K562 (cell line): ENCODE measurements around the gene LEPROT. TPM values are rescaled to one million over a fixed set of nuclear protein-coding genes. Genes with fewer than 3 reads are reported as not detected.
A peak's percentile ranks its signal among the peaks of the same experiment; 100 is the strongest.

Experiments
- ATF7 ChIP-seq: fragments of 450-650 bp; IDR thresholded peaks from 2 replicates; pipeline ENCODE4 v1.7.1; 2014; ENCODE audit warnings: mild to moderate bottlenecking, moderate library complexity
- KLF1 ChIP-seq: fragments of 450-650 bp; IDR thresholded peaks from 2 replicates; pipeline ENCODE4 v1.6.1; 2016; ENCODE audit warnings: missing genetic modification characterization, missing compliant biosample characterization
- MTA3 ChIP-seq: fragments of 450-650 bp; formaldehyde crosslinking; IDR thresholded peaks from 2 replicates; pipeline ENCODE4 v1.6.1; 2017; ENCODE audit warnings: mild to moderate bottlenecking, borderline replicate concordance
- polyA plus RNA-seq, 8 experiments: library from polyadenylated mRNA; depleted of rRNA in 4 of 8; stranded (reverse) in 5 of 8; unstranded in 3 of 8; fragments of >200 nt; fragmentation: Nextera tagmentation in 2 of 8; fragmentation: Illumina TruSeq in 1 of 8; extraction: Ambion mirVana in 2 of 8; extraction: Trizol in 1 of 8; gene quantifications; 2 replicates each; pipeline versions ENCODE4 v1.2.1 to v1.2.3, GENCODE V29; 2011 to 2014; ENCODE audit warnings: inconsistent platforms in 1 of 8, missing spikeins in 1 of 8
- total RNA-seq, 7 experiments: library from RNA; depleted of rRNA in 6 of 7; stranded (reverse); fragments of >200 nt in 6 of 7; fragmentation: Illumina TruSeq in 2 of 7; extraction: Trizol in 2 of 7; gene quantifications; 2 replicates each; pipeline versions ENCODE4 v1.2.1 to v1.2.3, GENCODE V29; 2011 to 2021; ENCODE audit warnings: low replicate concordance in 1 of 7
- TF ChIP-seq, protein P1 (sequence below): sonication (generic); formaldehyde crosslinking; IDR thresholded peaks from 2 replicates; pipeline ENCODE4 v1.8.0; 2022; ENCODE audit warnings: mild to moderate bottlenecking, missing genetic modification reagents
- TF ChIP-seq, protein P2 (sequence below): fragments of 450-650 bp; IDR thresholded peaks from 2 replicates; pipeline ENCODE4 v1.6.1; 2016; ENCODE audit warnings: mild to moderate bottlenecking, moderate library complexity
- TF ChIP-seq, protein P3 (sequence below), 2 experiments: IDR thresholded peaks; 2 replicates each; pipeline ENCODE4 v1.6.1; 2012; ENCODE audit warnings: improper control_type of control experiment in 2 of 2, low read depth in 2 of 2, low read length in 2 of 2, borderline replicate concordance in 1 of 2

LEPROT gene
- total and polyA plus RNA-seq, 9 of the 15 experiments (the other 6 are each of a cell fraction or from before 2014, with no cell fraction given): 28.1 to 97.5 (median 45.8) TPM

DNA sequence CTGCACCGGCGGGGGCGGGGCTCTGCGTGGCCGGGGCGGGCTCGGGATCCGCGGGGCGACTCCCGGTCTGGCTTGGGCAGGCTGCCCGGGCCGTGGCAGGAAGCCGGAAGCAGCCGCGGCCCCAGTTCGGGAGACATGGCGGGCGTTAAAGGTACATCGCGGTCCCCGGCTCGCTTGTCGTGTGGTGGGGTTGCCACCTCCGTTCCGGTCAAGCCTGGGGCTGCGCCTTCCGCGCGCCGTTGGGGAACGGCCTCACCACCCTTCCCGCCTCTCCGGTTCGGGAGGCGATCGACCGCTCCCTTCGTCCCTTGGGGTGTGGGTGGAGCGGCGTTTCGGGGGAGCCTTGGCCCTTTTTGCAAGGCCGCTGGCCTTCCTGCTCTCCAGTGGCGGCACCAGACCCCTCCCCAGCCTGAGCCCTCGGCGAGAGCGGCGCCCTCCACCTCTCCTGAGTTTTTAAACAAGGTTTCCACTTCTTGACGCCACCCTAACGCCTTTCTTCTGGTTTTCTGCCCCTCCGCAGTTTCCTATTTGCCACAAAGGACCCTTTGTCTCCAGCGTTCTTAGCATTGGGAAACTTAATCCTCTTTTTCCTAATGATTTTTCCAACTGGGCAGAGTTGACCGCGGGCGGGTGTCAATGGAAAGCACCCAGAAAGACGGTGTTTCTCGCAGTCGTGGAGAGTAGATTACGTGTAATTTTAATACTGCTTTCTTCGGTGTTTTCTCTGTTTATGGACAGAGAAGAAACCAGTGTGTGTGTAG, at the start of gene LEPROT, which contains the start of gene LEPR (continued):
- TF ChIP-seq, protein P1, sequence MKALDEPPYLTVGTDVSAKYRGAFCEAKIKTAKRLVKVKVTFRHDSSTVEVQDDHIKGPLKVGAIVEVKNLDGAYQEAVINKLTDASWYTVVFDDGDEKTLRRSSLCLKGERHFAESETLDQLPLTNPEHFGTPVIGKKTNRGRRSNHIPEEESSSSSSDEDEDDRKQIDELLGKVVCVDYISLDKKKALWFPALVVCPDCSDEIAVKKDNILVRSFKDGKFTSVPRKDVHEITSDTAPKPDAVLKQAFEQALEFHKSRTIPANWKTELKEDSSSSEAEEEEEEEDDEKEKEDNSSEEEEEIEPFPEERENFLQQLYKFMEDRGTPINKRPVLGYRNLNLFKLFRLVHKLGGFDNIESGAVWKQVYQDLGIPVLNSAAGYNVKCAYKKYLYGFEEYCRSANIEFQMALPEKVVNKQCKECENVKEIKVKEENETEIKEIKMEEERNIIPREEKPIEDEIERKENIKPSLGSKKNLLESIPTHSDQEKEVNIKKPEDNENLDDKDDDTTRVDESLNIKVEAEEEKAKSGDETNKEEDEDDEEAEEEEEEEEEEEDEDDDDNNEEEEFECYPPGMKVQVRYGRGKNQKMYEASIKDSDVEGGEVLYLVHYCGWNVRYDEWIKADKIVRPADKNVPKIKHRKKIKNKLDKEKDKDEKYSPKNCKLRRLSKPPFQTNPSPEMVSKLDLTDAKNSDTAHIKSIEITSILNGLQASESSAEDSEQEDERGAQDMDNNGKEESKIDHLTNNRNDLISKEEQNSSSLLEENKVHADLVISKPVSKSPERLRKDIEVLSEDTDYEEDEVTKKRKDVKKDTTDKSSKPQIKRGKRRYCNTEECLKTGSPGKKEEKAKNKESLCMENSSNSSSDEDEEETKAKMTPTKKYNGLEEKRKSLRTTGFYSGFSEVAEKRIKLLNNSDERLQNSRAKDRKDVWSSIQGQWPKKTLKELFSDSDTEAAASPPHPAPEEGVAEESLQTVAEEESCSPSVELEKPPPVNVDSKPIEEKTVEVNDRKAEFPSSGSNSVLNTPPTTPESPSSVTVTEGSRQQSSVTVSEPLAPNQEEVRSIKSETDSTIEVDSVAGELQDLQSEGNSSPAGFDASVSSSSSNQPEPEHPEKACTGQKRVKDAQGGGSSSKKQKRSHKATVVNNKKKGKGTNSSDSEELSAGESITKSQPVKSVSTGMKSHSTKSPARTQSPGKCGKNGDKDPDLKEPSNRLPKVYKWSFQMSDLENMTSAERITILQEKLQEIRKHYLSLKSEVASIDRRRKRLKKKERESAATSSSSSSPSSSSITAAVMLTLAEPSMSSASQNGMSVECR (CRISPR knock-in tag): peak; percentile 92
- TF ChIP-seq MTA3 (peak; percentile 73; the same call in 1 of the 2 replicates), ATF7 (peak; percentile 45; the same call in 1 of the 2 replicates), KLF1 (tag) (no peak)
- TF ChIP-seq, protein P2, sequence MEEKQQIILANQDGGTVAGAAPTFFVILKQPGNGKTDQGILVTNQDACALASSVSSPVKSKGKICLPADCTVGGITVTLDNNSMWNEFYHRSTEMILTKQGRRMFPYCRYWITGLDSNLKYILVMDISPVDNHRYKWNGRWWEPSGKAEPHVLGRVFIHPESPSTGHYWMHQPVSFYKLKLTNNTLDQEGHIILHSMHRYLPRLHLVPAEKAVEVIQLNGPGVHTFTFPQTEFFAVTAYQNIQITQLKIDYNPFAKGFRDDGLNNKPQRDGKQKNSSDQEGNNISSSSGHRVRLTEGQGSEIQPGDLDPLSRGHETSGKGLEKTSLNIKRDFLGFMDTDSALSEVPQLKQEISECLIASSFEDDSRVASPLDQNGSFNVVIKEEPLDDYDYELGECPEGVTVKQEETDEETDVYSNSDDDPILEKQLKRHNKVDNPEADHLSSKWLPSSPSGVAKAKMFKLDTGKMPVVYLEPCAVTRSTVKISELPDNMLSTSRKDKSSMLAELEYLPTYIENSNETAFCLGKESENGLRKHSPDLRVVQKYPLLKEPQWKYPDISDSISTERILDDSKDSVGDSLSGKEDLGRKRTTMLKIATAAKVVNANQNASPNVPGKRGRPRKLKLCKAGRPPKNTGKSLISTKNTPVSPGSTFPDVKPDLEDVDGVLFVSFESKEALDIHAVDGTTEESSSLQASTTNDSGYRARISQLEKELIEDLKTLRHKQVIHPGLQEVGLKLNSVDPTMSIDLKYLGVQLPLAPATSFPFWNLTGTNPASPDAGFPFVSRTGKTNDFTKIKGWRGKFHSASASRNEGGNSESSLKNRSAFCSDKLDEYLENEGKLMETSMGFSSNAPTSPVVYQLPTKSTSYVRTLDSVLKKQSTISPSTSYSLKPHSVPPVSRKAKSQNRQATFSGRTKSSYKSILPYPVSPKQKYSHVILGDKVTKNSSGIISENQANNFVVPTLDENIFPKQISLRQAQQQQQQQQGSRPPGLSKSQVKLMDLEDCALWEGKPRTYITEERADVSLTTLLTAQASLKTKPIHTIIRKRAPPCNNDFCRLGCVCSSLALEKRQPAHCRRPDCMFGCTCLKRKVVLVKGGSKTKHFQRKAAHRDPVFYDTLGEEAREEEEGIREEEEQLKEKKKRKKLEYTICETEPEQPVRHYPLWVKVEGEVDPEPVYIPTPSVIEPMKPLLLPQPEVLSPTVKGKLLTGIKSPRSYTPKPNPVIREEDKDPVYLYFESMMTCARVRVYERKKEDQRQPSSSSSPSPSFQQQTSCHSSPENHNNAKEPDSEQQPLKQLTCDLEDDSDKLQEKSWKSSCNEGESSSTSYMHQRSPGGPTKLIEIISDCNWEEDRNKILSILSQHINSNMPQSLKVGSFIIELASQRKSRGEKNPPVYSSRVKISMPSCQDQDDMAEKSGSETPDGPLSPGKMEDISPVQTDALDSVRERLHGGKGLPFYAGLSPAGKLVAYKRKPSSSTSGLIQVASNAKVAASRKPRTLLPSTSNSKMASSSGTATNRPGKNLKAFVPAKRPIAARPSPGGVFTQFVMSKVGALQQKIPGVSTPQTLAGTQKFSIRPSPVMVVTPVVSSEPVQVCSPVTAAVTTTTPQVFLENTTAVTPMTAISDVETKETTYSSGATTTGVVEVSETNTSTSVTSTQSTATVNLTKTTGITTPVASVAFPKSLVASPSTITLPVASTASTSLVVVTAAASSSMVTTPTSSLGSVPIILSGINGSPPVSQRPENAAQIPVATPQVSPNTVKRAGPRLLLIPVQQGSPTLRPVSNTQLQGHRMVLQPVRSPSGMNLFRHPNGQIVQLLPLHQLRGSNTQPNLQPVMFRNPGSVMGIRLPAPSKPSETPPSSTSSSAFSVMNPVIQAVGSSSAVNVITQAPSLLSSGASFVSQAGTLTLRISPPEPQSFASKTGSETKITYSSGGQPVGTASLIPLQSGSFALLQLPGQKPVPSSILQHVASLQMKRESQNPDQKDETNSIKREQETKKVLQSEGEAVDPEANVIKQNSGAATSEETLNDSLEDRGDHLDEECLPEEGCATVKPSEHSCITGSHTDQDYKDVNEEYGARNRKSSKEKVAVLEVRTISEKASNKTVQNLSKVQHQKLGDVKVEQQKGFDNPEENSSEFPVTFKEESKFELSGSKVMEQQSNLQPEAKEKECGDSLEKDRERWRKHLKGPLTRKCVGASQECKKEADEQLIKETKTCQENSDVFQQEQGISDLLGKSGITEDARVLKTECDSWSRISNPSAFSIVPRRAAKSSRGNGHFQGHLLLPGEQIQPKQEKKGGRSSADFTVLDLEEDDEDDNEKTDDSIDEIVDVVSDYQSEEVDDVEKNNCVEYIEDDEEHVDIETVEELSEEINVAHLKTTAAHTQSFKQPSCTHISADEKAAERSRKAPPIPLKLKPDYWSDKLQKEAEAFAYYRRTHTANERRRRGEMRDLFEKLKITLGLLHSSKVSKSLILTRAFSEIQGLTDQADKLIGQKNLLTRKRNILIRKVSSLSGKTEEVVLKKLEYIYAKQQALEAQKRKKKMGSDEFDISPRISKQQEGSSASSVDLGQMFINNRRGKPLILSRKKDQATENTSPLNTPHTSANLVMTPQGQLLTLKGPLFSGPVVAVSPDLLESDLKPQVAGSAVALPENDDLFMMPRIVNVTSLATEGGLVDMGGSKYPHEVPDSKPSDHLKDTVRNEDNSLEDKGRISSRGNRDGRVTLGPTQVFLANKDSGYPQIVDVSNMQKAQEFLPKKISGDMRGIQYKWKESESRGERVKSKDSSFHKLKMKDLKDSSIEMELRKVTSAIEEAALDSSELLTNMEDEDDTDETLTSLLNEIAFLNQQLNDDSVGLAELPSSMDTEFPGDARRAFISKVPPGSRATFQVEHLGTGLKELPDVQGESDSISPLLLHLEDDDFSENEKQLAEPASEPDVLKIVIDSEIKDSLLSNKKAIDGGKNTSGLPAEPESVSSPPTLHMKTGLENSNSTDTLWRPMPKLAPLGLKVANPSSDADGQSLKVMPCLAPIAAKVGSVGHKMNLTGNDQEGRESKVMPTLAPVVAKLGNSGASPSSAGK: no peak
- TF ChIP-seq, protein P3, sequence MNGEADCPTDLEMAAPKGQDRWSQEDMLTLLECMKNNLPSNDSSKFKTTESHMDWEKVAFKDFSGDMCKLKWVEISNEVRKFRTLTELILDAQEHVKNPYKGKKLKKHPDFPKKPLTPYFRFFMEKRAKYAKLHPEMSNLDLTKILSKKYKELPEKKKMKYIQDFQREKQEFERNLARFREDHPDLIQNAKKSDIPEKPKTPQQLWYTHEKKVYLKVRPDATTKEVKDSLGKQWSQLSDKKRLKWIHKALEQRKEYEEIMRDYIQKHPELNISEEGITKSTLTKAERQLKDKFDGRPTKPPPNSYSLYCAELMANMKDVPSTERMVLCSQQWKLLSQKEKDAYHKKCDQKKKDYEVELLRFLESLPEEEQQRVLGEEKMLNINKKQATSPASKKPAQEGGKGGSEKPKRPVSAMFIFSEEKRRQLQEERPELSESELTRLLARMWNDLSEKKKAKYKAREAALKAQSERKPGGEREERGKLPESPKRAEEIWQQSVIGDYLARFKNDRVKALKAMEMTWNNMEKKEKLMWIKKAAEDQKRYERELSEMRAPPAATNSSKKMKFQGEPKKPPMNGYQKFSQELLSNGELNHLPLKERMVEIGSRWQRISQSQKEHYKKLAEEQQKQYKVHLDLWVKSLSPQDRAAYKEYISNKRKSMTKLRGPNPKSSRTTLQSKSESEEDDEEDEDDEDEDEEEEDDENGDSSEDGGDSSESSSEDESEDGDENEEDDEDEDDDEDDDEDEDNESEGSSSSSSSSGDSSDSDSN (IDR thresholded peaks at IDR 0.05; ENCODE audit: borderline replicate concordance in 1 of 2, low read depth in 2 of 2, low read length in 2 of 2): peak in 1 of 2 experiments; percentile 64; a peak in 2 of 4 replicates
